CD4-positive, alpha-beta T cell treated with Interferon alpha-2 for 1 hour (primary cell): ENCODE data around the gene TBCE.

Experiments
- DNase-seq, 2 donors: peaks; one replicate each; pipeline ENCODE4 v3.0.0-alpha.2; 2020 to 2022

TBCE gene, protein sequence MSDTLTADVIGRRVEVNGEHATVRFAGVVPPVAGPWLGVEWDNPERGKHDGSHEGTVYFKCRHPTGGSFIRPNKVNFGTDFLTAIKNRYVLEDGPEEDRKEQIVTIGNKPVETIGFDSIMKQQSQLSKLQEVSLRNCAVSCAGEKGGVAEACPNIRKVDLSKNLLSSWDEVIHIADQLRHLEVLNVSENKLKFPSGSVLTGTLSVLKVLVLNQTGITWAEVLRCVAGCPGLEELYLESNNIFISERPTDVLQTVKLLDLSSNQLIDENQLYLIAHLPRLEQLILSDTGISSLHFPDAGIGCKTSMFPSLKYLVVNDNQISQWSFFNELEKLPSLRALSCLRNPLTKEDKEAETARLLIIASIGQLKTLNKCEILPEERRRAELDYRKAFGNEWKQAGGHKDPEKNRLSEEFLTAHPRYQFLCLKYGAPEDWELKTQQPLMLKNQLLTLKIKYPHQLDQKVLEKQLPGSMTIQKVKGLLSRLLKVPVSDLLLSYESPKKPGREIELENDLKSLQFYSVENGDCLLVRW

DNA sequence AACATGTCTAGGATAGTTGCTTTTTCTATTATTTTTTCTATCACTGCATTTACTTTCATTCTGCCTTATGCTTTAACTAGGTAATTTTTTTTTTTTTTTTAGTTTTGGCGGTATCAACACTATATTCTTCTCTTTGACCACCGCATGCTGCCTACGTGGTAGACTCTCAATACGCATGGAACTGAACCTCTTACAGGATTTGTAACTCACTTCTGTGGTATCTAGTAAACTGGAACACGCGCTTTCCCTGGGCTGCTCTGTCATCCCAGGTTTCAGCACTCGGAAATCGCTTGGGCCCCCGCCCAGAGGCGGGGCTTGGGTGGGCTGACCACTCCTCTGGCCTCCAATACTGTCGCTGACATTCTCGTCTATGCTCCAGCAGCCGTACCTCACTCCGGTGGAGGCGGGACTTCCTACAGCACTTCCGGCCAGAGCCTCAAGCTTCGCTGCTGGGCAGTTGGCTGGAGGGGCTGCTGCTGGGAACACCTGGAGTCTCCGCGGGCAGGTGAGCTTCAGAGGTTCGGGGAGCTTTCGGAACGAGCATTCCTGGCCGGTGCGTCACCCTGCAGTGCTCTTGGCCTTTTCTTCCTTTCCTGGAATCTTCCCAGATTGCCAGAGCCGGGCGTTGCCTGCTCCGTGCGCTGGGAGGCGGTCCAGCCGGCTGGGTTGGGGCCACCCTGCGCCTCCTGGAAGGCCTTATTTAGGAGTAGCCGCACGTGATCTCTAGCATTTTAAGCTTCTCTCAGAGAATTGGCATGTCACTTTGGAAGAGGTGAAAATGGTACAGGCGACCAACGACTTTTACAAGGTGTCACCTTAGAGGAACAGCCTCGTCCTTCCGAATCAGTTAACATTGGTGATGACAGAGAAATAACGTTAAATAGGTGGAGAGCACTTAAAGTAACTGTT, at the start of gene TBCE:
Gene TBCE, plus strand, starts transcription at position 428 of the 909 bp plus-strand sequence. CDS start 12,623 bp downstream, outside the sequence.
- DNase-seq: peak; percentile 85 to 88

DNA sequence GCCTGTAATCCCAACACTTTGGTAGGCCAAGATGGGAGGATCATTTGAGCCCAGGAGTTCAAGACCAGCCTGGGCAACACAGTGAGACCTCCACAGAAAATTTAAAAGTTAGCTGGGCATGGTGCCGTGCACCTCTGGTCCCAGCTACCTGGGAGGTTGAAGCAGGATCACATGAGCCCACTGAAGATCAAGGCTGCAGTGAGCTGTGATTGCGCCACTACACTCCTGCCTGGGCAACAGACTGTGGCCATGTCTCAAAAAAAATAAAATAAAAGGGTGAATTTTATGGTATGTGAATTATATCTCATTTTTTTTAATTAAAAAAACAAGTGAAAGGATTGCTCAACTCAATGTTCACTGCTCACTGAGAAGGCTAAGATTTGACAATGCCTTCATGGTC, 48.0 kb upstream of the TBCE start:
- no peak for DNase-seq

DNA sequence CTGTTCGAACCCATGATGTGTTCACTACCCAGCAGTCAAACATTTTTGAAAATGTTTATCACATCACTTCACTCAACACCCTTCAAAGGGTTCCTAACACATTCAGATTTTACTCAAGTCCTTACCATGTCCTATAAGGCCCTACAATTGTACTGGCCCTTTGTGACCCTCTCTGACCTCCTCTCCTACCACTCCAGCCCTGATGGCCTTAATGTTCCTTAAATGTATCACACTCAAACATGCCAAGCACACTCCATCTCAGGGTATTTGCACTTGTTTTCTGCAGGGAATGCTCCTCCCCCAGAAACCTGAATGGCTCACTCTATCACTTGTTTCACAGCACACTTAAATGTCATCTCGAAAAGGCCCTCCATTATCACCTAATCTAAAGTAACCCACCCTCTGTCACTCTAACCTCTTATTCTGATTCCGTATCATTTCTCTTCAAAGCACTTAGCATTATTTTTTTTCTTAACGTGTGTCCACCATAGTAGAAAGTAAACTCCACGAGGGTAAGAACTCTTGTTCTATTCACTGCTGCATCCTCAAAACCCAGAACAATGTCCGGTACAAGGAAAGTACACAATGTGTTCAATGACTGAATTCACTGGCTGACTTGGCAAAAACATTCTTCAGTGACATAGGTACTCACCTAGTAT, 46.6 kb upstream of the TBCE start:
- no peak for DNase-seq

DNA sequence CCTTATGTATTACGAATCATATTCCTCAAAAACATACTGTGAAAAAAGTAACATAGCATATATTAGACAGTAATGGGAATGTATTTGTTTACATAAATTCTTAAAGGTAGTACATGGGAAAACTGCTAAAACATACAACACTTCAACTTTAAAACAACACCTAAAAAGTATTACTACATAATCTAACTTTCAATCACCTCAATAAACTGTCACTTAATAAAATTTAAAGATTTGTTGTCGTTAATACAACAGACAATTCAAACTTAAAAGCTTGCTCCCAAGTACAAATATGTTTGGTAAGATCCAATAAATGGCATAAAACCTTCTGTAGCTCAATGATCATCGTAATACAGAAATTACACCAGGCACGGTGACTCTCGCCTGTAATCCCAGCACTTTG, 42.9 kb upstream of the TBCE start:
- DNase-seq: no peak

DNA sequence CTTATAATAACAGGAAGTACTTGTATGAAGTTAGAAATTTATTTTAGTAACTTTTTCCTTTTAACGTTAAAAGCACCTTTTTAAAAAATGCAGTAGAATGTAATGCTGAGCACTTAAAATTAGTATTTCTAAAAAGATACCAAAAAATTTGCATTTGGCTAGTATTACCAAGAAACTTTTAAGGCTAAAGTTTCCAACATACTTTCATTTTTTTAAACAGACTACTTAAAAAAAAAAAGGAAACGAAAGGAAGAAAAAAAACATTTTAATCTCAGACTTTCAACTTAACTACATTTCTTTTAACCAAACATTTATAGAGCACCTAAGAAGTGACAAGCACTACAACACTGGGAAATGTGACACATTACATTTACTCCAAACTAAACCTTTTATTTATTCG, 42.1 kb upstream of the TBCE start:
- no peak for DNase-seq

DNA sequence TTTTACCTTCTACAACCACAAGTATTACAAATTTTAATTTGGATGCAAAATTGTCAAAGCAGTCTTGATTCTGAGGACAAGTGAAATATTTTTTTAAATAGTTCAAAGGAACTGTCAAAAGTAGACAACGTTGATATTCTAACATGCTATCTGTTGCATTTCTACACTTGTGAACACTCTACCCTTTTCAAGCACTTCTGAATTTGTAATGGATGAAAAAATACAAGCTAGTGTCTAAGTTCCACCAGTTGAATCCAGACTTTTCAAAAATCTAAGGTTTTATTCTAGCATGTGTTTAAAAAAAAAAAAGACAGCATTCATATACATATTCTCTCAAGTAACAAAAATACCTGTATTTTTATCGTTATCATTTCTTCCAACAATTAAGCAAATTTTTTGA, 41.4 kb upstream of the TBCE start:
- no peak for DNase-seq

DNA sequence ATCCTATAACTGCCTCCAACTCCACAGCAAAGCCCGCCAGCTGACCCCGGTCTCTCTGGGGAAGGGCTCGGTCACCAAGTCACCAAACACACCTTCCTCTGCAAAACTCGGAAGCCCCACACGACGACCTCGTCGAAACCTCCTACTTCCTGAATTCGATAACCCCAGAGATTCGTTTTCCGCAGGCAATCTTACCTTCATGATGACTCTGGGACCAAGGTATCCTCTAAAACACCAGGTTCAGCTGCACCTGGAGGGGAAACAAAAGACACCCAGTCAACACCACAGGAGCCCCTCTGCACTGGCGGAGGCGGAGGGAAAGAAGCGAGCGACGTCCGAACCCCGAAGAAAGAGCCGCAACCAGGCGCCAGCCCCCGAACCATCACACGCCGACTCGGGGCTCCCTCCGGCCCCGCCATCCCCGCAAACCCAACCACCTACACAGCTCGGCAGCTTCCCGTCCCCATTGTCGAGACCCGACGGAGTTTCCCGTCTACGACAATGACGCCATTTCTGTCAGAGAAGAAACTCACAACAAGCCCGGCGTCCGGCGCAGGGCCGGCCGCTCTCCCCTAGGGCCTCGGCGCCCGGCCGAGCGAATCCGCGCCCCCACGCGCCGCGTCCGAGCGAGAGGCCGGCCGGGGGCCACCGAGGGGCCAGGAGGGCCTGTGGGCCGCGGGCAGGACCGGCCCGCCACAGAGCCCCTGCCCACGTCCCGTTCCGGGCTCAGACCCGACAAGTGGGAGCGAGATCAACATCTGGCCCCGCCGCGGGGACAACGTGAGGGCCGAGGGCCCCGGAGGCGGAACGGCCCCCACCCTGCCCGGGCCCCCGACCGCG, 40.3 kb upstream of the TBCE start:
- peak; percentile 66 to 77 for DNase-seq

DNA sequence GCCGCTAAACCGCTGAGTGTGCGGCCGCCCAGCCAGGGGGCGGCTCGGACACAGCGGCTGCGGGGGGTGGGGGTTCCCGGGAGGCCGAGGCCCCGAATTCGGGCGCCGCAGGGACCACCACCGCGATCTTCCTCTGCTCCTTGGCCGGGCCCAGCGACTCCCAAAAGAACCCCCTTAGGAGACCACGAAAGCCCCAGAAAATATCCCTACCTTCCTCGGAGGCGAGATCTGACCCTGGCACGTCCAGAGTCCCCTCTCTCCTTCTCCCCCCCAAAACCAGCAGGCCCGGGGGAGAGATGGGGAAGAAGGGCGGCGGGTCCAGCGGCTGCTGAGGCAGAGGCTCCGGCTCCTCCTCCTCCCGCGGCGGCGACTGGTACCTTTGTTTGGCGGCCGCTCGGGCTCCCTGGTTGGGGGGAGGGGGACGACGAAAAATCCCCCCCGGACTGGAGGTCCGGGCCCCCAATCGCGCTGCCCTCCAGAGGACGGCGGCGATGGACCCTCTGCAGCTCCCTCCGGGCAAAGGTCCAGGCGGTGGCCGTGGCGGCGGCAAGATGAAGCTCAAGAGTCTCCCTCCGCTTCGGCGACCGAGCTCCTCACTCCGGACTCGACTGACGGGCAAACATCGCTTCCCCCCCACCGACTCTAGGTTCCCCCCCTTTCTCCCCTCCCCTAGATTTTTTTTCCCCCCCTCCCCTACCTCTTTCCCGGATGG, 39.5 kb upstream of the TBCE start, which contains the start of gene ARID4B:
Gene ARID4B, minus strand, starts transcription at position 621 of the 712 bp plus-strand sequence. CDS start 1,260 bp downstream, outside the sequence.
- DNase-seq: no peak

DNA sequence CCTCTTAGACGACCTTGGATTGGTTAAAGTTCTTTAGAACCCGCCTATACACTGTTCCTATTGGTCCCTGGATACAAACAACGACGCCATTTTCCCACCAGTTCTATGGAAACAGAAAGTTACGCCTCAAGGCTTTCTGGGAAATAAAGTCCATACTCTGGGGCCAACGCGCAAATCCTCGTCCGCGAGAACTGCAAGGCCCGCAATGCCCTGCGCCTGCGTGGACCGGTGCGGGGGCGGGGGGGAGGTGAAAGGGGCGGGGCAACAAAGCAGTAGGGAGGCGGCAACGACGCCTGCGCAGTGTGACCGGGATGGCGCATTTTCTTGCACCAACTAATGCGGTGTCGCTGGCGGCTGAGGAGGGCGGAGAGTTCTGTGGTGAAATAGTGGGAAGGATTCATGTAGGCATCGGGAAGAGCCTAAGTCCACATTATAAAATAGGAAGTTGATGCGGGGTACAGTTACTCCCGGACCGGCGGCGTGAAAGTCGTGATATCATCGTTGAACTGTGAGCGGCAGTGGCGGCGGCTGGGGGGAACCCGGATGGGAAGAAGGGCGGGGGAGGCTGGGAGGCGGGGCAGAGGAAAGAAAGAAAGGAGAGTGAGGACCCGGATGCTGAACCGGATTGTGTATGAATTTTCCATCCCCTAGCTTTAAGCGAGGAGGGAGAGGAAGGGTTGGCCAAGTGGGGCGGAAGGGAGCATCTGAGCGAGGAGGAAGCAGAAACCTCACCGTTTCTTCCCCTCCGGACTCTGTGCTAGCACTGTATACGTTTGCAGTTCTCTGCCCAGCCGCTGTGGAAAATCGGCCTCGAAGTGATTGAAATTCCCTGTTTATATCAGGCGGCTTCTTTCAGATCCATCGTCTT, 38.7 kb upstream of the TBCE start, which contains the start of gene GGPS1:
Gene GGPS1, plus strand, starts transcription at position 300 of the 868 bp plus-strand sequence. CDS start 6,695 bp downstream, outside the sequence.
- DNase-seq: peak; percentile 99 to 100

DNA sequence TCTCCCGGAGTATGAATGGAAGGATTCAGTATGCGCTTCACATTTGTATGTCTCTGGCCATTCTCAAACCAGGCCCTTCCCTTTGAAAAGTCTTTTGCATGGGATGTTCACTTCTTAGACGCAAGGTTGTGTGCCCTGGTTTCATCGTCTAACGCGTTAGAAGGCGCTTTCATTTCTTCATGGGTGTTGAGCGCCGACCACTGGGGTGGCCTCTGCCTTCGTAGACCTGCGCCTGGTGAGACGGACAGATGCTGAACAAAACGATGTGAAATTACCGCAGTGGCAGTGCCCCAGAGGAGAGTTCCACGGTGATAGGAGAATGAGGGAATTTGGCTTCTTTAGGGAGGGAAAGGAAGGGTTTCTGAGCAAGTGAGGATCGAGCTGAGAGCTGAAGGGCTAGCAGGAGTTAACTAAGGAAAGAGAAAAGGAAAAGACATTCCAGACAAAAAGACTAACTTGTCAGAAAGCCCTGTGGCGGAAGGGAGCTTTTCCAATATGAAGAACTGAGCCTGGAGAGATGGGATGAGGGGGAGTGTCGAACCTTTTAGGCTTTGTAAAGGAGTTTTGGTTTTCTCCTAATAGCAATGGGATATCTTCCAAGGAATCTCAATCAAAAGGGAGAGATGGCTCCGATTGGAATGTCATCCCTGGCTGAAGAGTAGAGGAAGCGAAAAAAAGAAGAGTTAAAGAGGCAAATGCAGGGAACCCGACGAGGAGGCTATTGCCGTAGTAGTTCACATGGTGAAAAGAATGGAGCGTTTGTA, 37.9 kb upstream of the TBCE start:
- DNase-seq: peak; percentile 57 to 73

DNA sequence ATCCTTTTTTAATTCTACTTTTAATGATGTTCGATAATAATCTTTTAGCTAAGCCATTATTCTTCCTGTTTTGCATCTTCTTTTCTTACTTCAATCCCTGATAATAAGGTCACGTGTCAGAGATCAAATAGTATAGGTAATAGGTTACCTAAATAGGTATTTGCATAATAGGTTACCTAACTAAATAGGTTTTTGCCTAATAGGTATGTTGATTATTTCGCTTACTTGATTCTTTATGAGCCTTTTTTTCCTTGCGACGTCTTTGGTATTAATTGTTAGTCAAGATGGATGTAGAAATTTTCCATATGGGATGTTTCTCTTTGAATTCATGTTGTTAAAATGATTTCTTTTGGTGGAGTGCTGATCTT, 36.3 kb upstream of the TBCE start:
- no peak for DNase-seq

DNA sequence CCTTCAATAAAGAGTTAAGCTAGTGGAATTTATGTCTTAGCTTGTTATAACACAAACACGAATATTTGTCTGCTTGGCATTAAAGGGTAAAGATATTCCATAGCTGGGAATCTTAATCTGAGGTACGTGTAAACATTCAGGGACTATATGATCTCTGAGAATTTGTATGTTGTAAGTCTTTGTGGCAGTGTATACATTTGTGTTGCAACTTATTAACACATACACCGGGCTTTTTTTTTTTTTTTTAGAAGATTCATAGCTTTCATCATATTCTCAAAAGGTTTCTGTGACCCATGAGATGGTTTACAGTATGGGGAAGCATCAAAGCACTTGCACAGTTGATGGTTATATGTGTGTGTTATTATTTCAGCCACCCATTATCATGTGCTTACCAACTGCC, 35.8 kb upstream of the TBCE start:
- no peak for DNase-seq

DNA sequence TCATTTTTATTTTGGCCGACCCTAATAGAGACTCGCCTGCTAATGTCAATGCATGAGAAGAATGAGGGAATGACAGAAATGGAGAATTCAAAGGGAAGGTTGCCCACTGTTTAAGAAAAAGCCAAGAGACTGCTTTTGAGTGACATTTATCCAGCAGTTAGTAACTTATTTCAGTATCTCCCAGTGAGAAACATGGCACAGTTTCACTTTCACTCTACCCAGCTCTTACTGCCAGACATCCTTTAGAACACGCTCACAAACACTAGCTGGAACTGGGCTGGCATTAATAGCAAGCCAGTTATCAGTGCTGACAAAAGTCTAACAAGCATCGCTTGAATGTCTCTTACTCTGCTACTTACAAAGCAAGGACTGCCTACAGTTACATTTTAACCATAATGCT, 30.3 kb upstream of the TBCE start:
- peak in 1 of 2 donors; percentile 68 for DNase-seq

DNA sequence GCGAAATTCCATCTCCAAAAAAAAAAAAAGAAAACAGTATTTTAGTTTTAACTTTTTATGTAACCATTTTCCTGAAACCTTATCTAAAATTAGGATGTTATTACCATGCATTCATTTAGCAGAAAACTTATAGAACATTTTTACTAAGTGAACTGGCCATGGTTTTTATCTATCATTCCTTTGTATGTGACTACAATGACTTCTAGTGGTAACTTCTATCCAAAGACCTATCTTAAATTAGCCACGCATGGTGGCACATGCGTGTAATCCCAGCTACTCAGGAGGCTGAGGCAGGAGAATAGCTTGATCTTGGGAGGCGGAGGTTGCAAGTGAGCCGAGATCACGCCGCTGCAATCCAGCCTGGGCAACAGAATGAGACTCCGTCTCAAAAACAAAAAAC, 27.5 kb upstream of the TBCE start:
- DNase-seq: no peak

DNA sequence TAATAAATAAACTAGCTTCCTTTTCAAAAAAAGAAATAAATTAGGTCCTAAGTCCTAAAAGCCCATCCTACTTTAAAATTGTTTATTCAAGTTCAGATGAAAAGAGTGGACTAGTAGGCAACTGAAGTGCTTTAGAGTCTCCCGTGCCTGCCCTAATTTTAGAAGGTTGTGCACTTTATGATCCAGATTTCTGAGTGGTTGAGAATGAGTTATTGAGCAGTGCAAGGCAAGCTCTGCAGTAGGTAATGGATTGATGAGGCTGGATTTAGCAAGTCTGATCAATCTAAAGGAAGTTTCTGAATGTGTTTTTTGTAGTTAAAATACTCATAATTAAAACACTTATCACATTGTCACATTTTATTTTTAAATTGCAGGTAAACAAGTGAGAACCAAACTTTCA, 25.9 kb upstream of the TBCE start:
- DNase-seq: no peak

DNA sequence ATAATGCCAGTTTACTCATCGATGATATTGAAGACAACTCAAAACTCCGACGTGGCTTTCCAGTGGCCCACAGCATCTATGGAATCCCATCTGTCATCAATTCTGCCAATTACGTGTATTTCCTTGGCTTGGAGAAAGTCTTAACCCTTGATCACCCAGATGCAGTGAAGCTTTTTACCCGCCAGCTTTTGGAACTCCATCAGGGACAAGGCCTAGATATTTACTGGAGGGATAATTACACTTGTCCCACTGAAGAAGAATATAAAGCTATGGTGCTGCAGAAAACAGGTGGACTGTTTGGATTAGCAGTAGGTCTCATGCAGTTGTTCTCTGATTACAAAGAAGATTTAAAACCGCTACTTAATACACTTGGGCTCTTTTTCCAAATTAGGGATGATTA, 25.2 kb upstream of the TBCE start:
- no peak for DNase-seq

DNA sequence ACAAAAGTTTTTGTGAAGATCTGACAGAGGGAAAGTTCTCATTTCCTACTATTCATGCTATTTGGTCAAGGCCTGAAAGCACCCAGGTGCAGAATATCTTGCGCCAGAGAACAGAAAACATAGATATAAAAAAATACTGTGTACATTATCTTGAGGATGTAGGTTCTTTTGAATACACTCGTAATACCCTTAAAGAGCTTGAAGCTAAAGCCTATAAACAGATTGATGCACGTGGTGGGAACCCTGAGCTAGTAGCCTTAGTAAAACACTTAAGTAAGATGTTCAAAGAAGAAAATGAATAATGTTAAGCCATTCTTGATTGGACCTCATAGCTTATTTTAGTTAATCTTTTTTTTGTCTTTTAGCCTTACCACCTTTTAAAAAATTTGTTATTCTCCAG, 24.8 kb upstream of the TBCE start:
- DNase-seq: no peak

DNA sequence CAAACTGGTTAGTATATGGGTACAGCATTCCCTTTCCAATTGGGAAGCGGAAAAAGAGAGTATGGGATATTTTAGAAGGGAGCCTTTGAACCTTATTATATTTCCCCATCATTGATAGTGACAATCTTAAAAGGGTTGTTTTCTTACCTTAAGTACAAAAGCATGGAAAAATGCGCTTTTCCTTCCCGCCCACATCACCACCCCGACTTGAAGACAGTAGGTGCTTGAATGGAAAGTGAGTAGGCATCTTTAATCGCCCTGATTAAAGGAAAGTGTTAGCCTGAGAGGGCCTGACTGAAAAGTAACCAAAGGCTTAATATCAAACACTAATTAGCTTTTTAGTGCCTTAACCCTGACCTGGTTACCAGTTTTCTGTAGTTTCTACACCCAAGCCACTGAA, 23.5 kb upstream of the TBCE start:
- DNase-seq: no peak

DNA sequence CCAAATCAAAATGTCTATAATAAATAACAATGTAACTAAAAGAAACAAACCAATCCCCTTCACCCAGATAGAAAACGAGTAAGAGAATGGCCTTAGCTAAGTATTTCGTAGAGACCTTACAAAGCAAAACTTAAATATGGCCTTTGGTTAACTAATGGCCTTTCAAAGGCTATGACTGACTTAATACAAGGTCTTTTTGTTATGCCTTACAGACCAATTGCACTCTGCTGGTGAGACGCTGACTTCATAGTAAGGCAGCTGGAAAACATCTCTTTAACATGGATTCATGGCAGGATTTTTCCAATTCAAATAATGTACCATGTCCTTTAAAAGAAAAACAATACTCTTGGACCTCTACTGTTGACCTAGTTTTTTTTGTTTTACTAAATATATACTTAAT, 15.8 kb upstream of the TBCE start:
- DNase-seq: no peak
